Breast epithelium (tissue), 4 donors: Measurements from ENCODE around the gene TXNL1. TPM values are rescaled to one million over a fixed set of nuclear protein-coding genes. Genes with fewer than 3 reads are reported as not detected.

Experiments used
- DNase-seq, 2 donors: peaks; one replicate each; pipeline ENCODE4 v3.0.0-alpha.2; 2019; ENCODE audit warnings: low spot score in 2 of 2
- H3K27ac ChIP-seq, 2 donors: fragments of 200-600 bp; sonication (generic) in 1 of 2; one replicate each; pipeline ENCODE4 v1.5.1; 2016 to 2019; ENCODE audit warnings: mild to moderate bottlenecking in 1 of 2
- H3K27me3 ChIP-seq, 2 donors: fragments of 200-600 bp; sonication (generic) in 1 of 2; one replicate each; pipeline versions ENCODE4 v1.5.1 to v1.6.0; 2017 to 2019; ENCODE audit warnings: control low read depth in 1 of 2, mild to moderate bottlenecking in 1 of 2
- H3K36me3 ChIP-seq: fragments of 200-600 bp; one replicate; pipeline ENCODE4 v1.5.1; 2019
- H3K4me1 ChIP-seq, 2 donors: fragments of 200-600 bp; sonication (generic); one replicate each; pipeline ENCODE4 v1.5.1; 2016 to 2019; ENCODE audit warnings: control low read depth in 1 of 2
- H3K4me3 ChIP-seq, 3 donors: fragments of 200-600 bp; sonication (generic); 1 replicate in 2 of 3; 2 replicates in 1 of 3; pipeline ENCODE4 v1.5.1; 2016 to 2019; ENCODE audit warnings: mild to moderate bottlenecking in 3 of 3, moderate library complexity in 2 of 3
- H3K9me3 ChIP-seq, 2 donors: fragments of 200-600 bp; sonication (generic) in 1 of 2; one replicate each; pipeline ENCODE4 v1.5.1; 2016 to 2019; ENCODE audit warnings: control low read depth in 1 of 2
- CTCF ChIP-seq, 3 donors: fragments of 450-650 bp; IDR thresholded peaks; one replicate each; pipeline ENCODE4 v1.5.1; 2016 to 2017; ENCODE audit warnings: antibody characterized with exemption in 3 of 3, mild to moderate bottlenecking in 3 of 3, moderate library complexity in 3 of 3
- POLR2A ChIP-seq: fragments of 450-650 bp; IDR thresholded peaks from one replicate; pipeline ENCODE4 v1.6.1; 2016; ENCODE audit warnings: antibody characterized with exemption, mild to moderate bottlenecking, moderate library complexity
- POLR2AphosphoS5 ChIP-seq, 3 donors: sonication (generic); formaldehyde crosslinking; IDR thresholded peaks; one replicate each; pipeline ENCODE4 v1.6.1; 2017; ENCODE audit warnings: antibody characterized with exemption in 3 of 3
- intact Hi-C: fragments of 100-400 bp; cut with DNase I; formaldehyde crosslinking; loops from one replicate; pipeline ENCODE4 v1.15.1; 2023; ENCODE audit warnings: low total_unique reads
- total RNA-seq, 3 donors: library from RNA; depleted of rRNA; stranded (reverse); fragments of >200 nt; gene quantifications; one replicate each; pipeline ENCODE4 v1.1.0, GENCODE V29; 2016

TXNL1 gene
- total RNA-seq, 3 donors from 2014 or later, result 35.4 to 47.0 (median 45.5) TPM

GRCh38 chr18:56645415-56646016 is 7.1 kb upstream of the TXNL1 start:
- H3K27me3 ChIP-seq, result no peaks in the 10 kb centered on the region
- H3K4me1 ChIP-seq, result no peaks in the 10 kb centered on the region
- TF ChIP-seq POLR2A (no peak), CTCF (IDR thresholded peaks at IDR 0.05) (no peak), POLR2AphosphoS5 (IDR thresholded peaks at IDR 0.05) (no peak)
- no peak for DNase-seq
- intact Hi-C loops, result no loop called here
- no peak overlapping the region for H3K27ac ChIP-seq
- no peaks in the 10 kb centered on the region for H3K9me3 ChIP-seq
- no peaks in the 10 kb centered on the region for H3K36me3 ChIP-seq
- H3K4me3 ChIP-seq, result no peak overlapping the region

GRCh38 chr18:56643381-56643780 is 5.0 kb upstream of the TXNL1 start:
- Histone ChIP-seq H3K4me1 (no peaks in the 10 kb centered on the region), H3K27ac (no peak overlapping the region), H3K4me3 (no peak overlapping the region), H3K9me3 (no peaks in the 10 kb centered on the region), H3K36me3 (no peaks in the 10 kb centered on the region), H3K27me3 (no peaks in the 10 kb centered on the region)
- no peak for DNase-seq
- TF ChIP-seq POLR2A, result no peak
- no peak for TF ChIP-seq POLR2AphosphoS5 (IDR thresholded peaks at IDR 0.05)
- TF ChIP-seq CTCF (IDR thresholded peaks at IDR 0.05), result no peak
- intact Hi-C loops, result no loop called here

- H3K4me3 ChIP-seq, result no peak overlapping the region
- no peaks in the 10 kb centered on the region for H3K9me3 ChIP-seq
- TF ChIP-seq POLR2A, result no peak
- TF ChIP-seq POLR2AphosphoS5 (IDR thresholded peaks at IDR 0.05), result no peak
- no peak for TF ChIP-seq CTCF (IDR thresholded peaks at IDR 0.05)
- H3K27me3 ChIP-seq, result no peaks in the 10 kb centered on the region
- no peaks in the 10 kb centered on the region for H3K4me1 ChIP-seq
- intact Hi-C loops, result no loop called here
- DNase-seq, result no peak
- no peak overlapping the region for H3K27ac ChIP-seq
- no peaks in the 10 kb centered on the region for H3K36me3 ChIP-seq
These were observed 3.4 kb upstream of the TXNL1 start for GRCh38 chr18:56641714-56642337.

- H3K4me1 ChIP-seq, result no peaks in the 10 kb centered on the region
- H3K27me3 ChIP-seq, result no peaks in the 10 kb centered on the region
- no peaks in the 10 kb centered on the region for H3K9me3 ChIP-seq
- no peak overlapping the region for H3K4me3 ChIP-seq
- intact Hi-C loops, result no loop called here
- TF ChIP-seq CTCF (IDR thresholded peaks at IDR 0.05) (no peak), POLR2A (no peak), POLR2AphosphoS5 (IDR thresholded peaks at IDR 0.05) (no peak)
- H3K36me3 ChIP-seq, result no peaks in the 10 kb centered on the region
- no peak for DNase-seq
- no peak overlapping the region for H3K27ac ChIP-seq
These were observed 1.2 kb upstream of the TXNL1 start for GRCh38 chr18:56639571-56639970.

GRCh38 chr18:56639104-56639381 is 651 bp upstream of the TXNL1 start:
- H3K36me3 ChIP-seq, result no peaks in the 10 kb centered on the region
- H3K4me1 ChIP-seq, result no peaks in the 10 kb centered on the region
- H3K9me3 ChIP-seq, result no peaks in the 10 kb centered on the region
- peak overlapping the region; percentile 75 to 93 (median 85) for H3K4me3 ChIP-seq
- intact Hi-C loops, result no loop called here
- peak overlapping the region; percentile 96 to 98 for H3K27ac ChIP-seq
- no peak for TF ChIP-seq POLR2A
- no peak for TF ChIP-seq POLR2AphosphoS5 (IDR thresholded peaks at IDR 0.05)
- TF ChIP-seq CTCF (IDR thresholded peaks at IDR 0.05), result no peak
- no peak for DNase-seq
- H3K27me3 ChIP-seq, result no peaks in the 10 kb centered on the region
